CD8-positive, alpha-beta memory T cell (primary cell): ENCODE data around the gene ALDH1A1. TPM values are rescaled to one million over a fixed set of nuclear protein-coding genes. Genes with fewer than 3 reads are reported as not detected.
"Not testable (repeated sequence)": the region's sequence is repeated elsewhere in the genome, so short reads cannot be mapped to it uniquely, and the experiment has no call there.

Source experiments
- CTCF ChIA-PET: fragments of 350-600 bp; sonication (Branson Sonifier 250); formaldehyde crosslinking; loops from one replicate; lab custom pipeline; 2021; ENCODE audit warnings: antibody characterized with exemption; lab: Charles Lee
- POLR2A ChIA-PET: fragments of 350-600 bp; sonication (Branson Sonifier 250); formaldehyde crosslinking; loops from one replicate; lab custom pipeline; 2021; ENCODE audit warnings: antibody characterized with exemption; lab: Charles Lee
- DNase-seq, 5 donors: peaks; one replicate each; pipeline versions ENCODE4 v3.0.0 to v3.0.0-alpha.2; 2020 to 2022; ENCODE audit warnings: mixed read lengths in 1 of 5
- H3K27ac ChIP-seq: one replicate; pipeline ENCODE4 v1.7.0; 2013; ENCODE audit warnings: low read depth, mild to moderate bottlenecking, low read length, moderate library complexity
- H3K27me3 ChIP-seq: 2 replicates; pipeline ENCODE4 v1.7.0; 2013; ENCODE audit warnings: low read length, mild to moderate bottlenecking; ENCODE audit not compliant: insufficient read depth, poor library complexity, severe bottlenecking
- H3K36me3 ChIP-seq: 2 replicates; pipeline ENCODE4 v1.7.0; 2013; ENCODE audit warnings: mild to moderate bottlenecking, low read length, moderate library complexity; ENCODE audit not compliant: insufficient read depth
- H3K4me1 ChIP-seq: 2 replicates; pipeline ENCODE4 v1.7.0; 2013; ENCODE audit warnings: mild to moderate bottlenecking, low read length, moderate library complexity; ENCODE audit not compliant: insufficient read depth
- H3K4me3 ChIP-seq: 2 replicates; pipeline ENCODE4 v1.7.0; 2013; ENCODE audit warnings: mild to moderate bottlenecking, low read length
- H3K9me3 ChIP-seq: 2 replicates; pipeline ENCODE4 v1.7.0; 2013; ENCODE audit warnings: mild to moderate bottlenecking, low read length
- H3K27ac Mint-ChIP-seq, 8 donors: one replicate each; pipeline ENCODE4 v1.8.0; 2020 to 2021; ENCODE audit warnings: mixed read lengths in 8 of 8, mild to moderate bottlenecking in 6 of 8, inconsistent platforms in 3 of 8, moderate library complexity in 3 of 8
- H3K27me3 Mint-ChIP-seq, 2 donors: one replicate each; pipeline ENCODE4 v1.8.0; 2020 to 2021; ENCODE audit warnings: mixed read lengths in 2 of 2, mild to moderate bottlenecking in 1 of 2, moderate library complexity in 1 of 2
- H3K36me3 Mint-ChIP-seq, 3 donors: one replicate each; pipeline ENCODE4 v1.8.0; 2020 to 2021; ENCODE audit warnings: mixed read lengths in 3 of 3, inconsistent platforms in 1 of 3, mild to moderate bottlenecking in 1 of 3
- H3K4me1 Mint-ChIP-seq, 3 donors: one replicate each; pipeline ENCODE4 v1.8.0; 2020 to 2021; ENCODE audit warnings: mixed read lengths in 3 of 3, inconsistent platforms in 1 of 3, mild to moderate bottlenecking in 1 of 3
- H3K4me3 Mint-ChIP-seq, 7 donors: one replicate each; pipeline ENCODE4 v1.8.0; 2020 to 2021; ENCODE audit warnings: mixed read lengths in 7 of 7, mild to moderate bottlenecking in 6 of 7, moderate library complexity in 4 of 7, inconsistent platforms in 2 of 7
- H3K9me3 Mint-ChIP-seq, 5 donors: one replicate each; pipeline ENCODE4 v1.8.0; 2020 to 2022; ENCODE audit warnings: mixed read lengths in 5 of 5, mild to moderate bottlenecking in 3 of 5, moderate library complexity in 2 of 5, inconsistent platforms in 1 of 5
- polyA plus RNA-seq: library from polyadenylated mRNA; unstranded; fragments of 300-500 nt; fragmentation: Illumina TruSeq; gene quantifications from one replicate; pipeline ENCODE4 v1.2.3, GENCODE V29; 2021
- total RNA-seq, 2 experiments: library from RNA; stranded (reverse); gene quantifications; one replicate each; pipeline ENCODE4 v1.2.3, GENCODE V29; 2021

The ALDH1A1 gene
- total and polyA plus RNA-seq, 3 experiments from 2014 or later, result 0.26 to 0.62 TPM; not detected in 1

DNA sequence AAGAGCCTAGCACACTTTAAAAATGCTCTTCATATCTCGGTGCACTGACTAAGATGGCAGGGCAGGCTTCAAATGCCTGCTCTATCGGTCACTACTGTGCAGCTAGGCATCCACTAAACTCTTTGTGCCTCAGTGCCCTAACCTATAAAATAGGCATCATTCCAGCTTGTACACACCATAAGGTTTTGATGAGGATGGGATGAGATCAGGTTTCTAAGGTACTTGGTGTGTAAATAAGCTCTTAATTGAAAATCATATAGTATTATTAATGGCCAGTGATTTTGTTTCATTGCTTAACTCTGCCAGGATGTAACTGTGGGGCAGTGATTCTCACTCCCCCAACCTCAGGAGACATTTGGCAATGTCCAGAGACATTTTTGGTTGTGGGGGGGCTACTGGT lies 78.5 kb downstream of the ALDH1A1 start:
- no peak overlapping the region for H3K4me3 Mint-ChIP-seq
- no peak overlapping the region for H3K27ac Mint-ChIP-seq
- Histone ChIP-seq H3K27me3 (no peaks in the 10 kb centered on the region), H3K36me3 (no peaks in the 10 kb centered on the region), H3K4me1 (no peaks in the 10 kb centered on the region), H3K27ac (no peak overlapping the region), H3K9me3 (no peaks in the 10 kb centered on the region), H3K4me3 (no peak overlapping the region)
- no peaks in the 10 kb centered on the region for H3K36me3 Mint-ChIP-seq
- peaks cover 0 to 14% of the 10 kb centered on the region in 2 donors for H3K27me3 Mint-ChIP-seq
- H3K4me1 Mint-ChIP-seq, result no peaks in the 10 kb centered on the region
- DNase-seq, result no peak
- ChIA-PET POLR2A (no interaction called here), CTCF (interaction anchor here (1.5 kb wide), 1 partner anchor 18 kb away, joined by 3 read pairs; no protein-coding TSS in a partner anchor)
- H3K9me3 Mint-ChIP-seq, result peaks cover 0 to 5% (median 0%) of the 10 kb centered on the region in 5 donors

DNA sequence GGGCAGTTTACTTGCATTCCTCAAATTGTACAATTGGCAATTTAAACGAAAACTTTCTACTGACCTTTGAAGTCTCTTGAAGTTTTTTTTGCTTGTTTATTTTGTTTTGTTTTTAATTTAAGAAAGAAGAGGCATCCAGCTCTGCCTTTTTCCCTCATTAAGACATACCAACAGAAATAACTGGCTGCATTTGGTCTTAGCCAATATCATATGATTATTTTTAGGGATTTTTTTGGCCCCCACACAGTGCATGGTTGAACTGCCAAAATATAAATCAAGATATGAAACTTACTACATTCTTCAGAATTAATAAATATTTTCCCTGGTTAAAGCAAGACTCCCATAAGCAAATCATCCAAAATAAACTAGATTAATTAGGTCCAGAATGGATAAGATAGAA lies 79.4 kb downstream of the ALDH1A1 start:
- Histone ChIP-seq H3K27ac (no peak overlapping the region), H3K27me3 (no peaks in the 10 kb centered on the region), H3K4me3 (no peak overlapping the region), H3K4me1 (no peaks in the 10 kb centered on the region), H3K9me3 (no peaks in the 10 kb centered on the region), H3K36me3 (no peaks in the 10 kb centered on the region)
- H3K4me1 Mint-ChIP-seq, result no peaks in the 10 kb centered on the region
- H3K36me3 Mint-ChIP-seq, result no peaks in the 10 kb centered on the region
- CTCF ChIA-PET, result no interaction called here
- H3K4me3 Mint-ChIP-seq, result no peak overlapping the region
- POLR2A ChIA-PET, result no interaction called here
- H3K27me3 Mint-ChIP-seq, result peaks cover 0 to 14% of the 10 kb centered on the region in 2 donors
- H3K27ac Mint-ChIP-seq, result no peak overlapping the region
- DNase-seq, result no peak
- H3K9me3 Mint-ChIP-seq, result peaks cover 0 to 5% (median 0%) of the 10 kb centered on the region in 5 donors

GRCh38 chr9:72872718-72873117 lies 80.1 kb downstream of the ALDH1A1 start:
- no peak overlapping the region for H3K27ac ChIP-seq

GRCh38 chr9:72871685-72872084 lies 81.2 kb downstream of the ALDH1A1 start:
- no peaks in the 10 kb centered on the region for H3K4me1 ChIP-seq
- Mint-ChIP-seq H3K4me3 (no peak overlapping the region), H3K4me1 (no peaks in the 10 kb centered on the region), H3K27me3 (peaks cover 2 to 17% of the 10 kb centered on the region in 2 donors), H3K9me3 (peaks cover 0 to 4% (median 2%) of the 10 kb centered on the region in 5 donors), H3K27ac (no peak overlapping the region), H3K36me3 (no peaks in the 10 kb centered on the region)
- H3K27ac ChIP-seq, result no peak overlapping the region
- ChIA-PET POLR2A (no interaction called here), CTCF (no interaction called here)
- no peak for DNase-seq
- H3K9me3 ChIP-seq, result no peaks in the 10 kb centered on the region
- H3K36me3 ChIP-seq, result no peaks in the 10 kb centered on the region
- H3K4me3 ChIP-seq, result no peak overlapping the region
- H3K27me3 ChIP-seq, result no peaks in the 10 kb centered on the region

More at GRCh38 chr9:72872718-72873117, 80.1 kb downstream of the ALDH1A1 start:
- Mint-ChIP-seq H3K9me3 (peaks cover 0 to 2% (median 0%) of the 10 kb centered on the region in 5 donors), H3K4me1 (no peaks in the 10 kb centered on the region), H3K36me3 (no peaks in the 10 kb centered on the region), H3K27ac (no peak overlapping the region), H3K4me3 (no peak overlapping the region), H3K27me3 (peaks cover 2 to 17% of the 10 kb centered on the region in 2 donors)
- no peak for DNase-seq
- Histone ChIP-seq H3K27me3 (no peaks in the 10 kb centered on the region), H3K9me3 (no peaks in the 10 kb centered on the region), H3K36me3 (no peaks in the 10 kb centered on the region), H3K4me1 (no peaks in the 10 kb centered on the region), H3K4me3 (no peak overlapping the region)
- ChIA-PET CTCF (no interaction called here), POLR2A (no interaction called here)

GRCh38 chr9:72864327-72864726 lies 88.5 kb downstream of the ALDH1A1 start:
- ChIA-PET POLR2A (no interaction called here), CTCF (no interaction called here)
- no peak overlapping the region for H3K27ac ChIP-seq

GRCh38 chr9:72863456-72864094 lies 89.3 kb downstream of the ALDH1A1 start:
- Mint-ChIP-seq H3K4me1 (no peaks in the 10 kb centered on the region), H3K27ac (no peak overlapping the region), H3K9me3 (peaks cover 0 to 4% (median 2%) of the 10 kb centered on the region in 5 donors), H3K4me3 (no peak overlapping the region), H3K36me3 (no peaks in the 10 kb centered on the region), H3K27me3 (peaks cover 2 to 3% of the 10 kb centered on the region in 2 donors)
- ChIA-PET CTCF (no interaction called here), POLR2A (no interaction called here)
- no peak for DNase-seq
- Histone ChIP-seq H3K27me3 (no peaks in the 10 kb centered on the region), H3K9me3 (no peaks in the 10 kb centered on the region), H3K4me3 (no peak overlapping the region), H3K27ac (no peak overlapping the region), H3K36me3 (no peaks in the 10 kb centered on the region), H3K4me1 (no peaks in the 10 kb centered on the region)

More at GRCh38 chr9:72864327-72864726, 88.5 kb downstream of the ALDH1A1 start:
- Mint-ChIP-seq H3K27ac (no peak overlapping the region), H3K36me3 (no peaks in the 10 kb centered on the region), H3K4me1 (no peaks in the 10 kb centered on the region), H3K27me3 (peaks cover 2 to 3% of the 10 kb centered on the region in 2 donors), H3K4me3 (no peak overlapping the region), H3K9me3 (peaks cover 0 to 4% (median 2%) of the 10 kb centered on the region in 5 donors)
- Histone ChIP-seq H3K27me3 (no peaks in the 10 kb centered on the region), H3K36me3 (no peaks in the 10 kb centered on the region), H3K9me3 (no peaks in the 10 kb centered on the region), H3K4me3 (no peak overlapping the region), H3K4me1 (no peaks in the 10 kb centered on the region)
- DNase-seq, result no peak

GRCh38 chr9:72862788-72863187 lies 90.1 kb downstream of the ALDH1A1 start:
- CTCF ChIA-PET, H3K4me3 Mint-ChIP-seq, DNase-seq, H3K36me3 ChIP-seq, POLR2A ChIA-PET, H3K9me3 ChIP-seq, H3K27me3 Mint-ChIP-seq, H3K36me3 Mint-ChIP-seq, H3K4me3 ChIP-seq, H3K27ac Mint-ChIP-seq, H3K4me1 Mint-ChIP-seq, H3K27me3 ChIP-seq, H3K4me1 ChIP-seq, H3K9me3 Mint-ChIP-seq, H3K27ac ChIP-seq: not testable (repeated sequence)

GRCh38 chr9:72858089-72858912 lies 94.6 kb downstream of the ALDH1A1 start:
- no peak overlapping the region for H3K4me3 Mint-ChIP-seq
- no peak for DNase-seq
- H3K27ac Mint-ChIP-seq, result peak overlapping the region in 1 of 8 donors; percentile 6
- Histone ChIP-seq H3K9me3 (no peaks in the 10 kb centered on the region), H3K27ac (no peak overlapping the region), H3K36me3 (no peaks in the 10 kb centered on the region), H3K4me1 (no peaks in the 10 kb centered on the region), H3K27me3 (no peaks in the 10 kb centered on the region), H3K4me3 (no peak overlapping the region)
- ChIA-PET CTCF (no interaction called here), POLR2A (no interaction called here)
- no peaks in the 10 kb centered on the region for H3K4me1 Mint-ChIP-seq
- no peaks in the 10 kb centered on the region for H3K36me3 Mint-ChIP-seq
- no peaks in the 10 kb centered on the region for H3K27me3 Mint-ChIP-seq
- H3K9me3 Mint-ChIP-seq, result no peaks in the 10 kb centered on the region
